NCI-H2029 treated with DMSO at 0.1 percent for 48 hours (cell line): ENCODE measurements around the gene TMEM18.

Source experiments
- DNase-seq: peaks from one replicate; lab custom pipeline; 2025; lab: John Stamatoyannopoulos, UW

TMEM18 gene

GRCh38 chr2:634041-634440, 43.2 kb downstream of the TMEM18 start:
- no peak for DNase-seq

- DNase-seq = no peak
Measured at GRCh38 chr2:633371-633770, 43.8 kb downstream of the TMEM18 start.

GRCh38 chr2:632471-632870, 44.7 kb downstream of the TMEM18 start:
- no peak for DNase-seq

GRCh38 chr2:631741-632140, 45.5 kb downstream of the TMEM18 start:
- DNase-seq = no peak

- DNase-seq = no peak
Measured at GRCh38 chr2:630451-631320, 46.5 kb downstream of the TMEM18 start.

GRCh38 chr2:629961-630360, 47.2 kb downstream of the TMEM18 start:
- DNase-seq = no peak

- DNase-seq = no peak
Measured at GRCh38 chr2:628651-629050, 48.6 kb downstream of the TMEM18 start.

- DNase-seq = no peak
Measured at GRCh38 chr2:627926-628560, 49.2 kb downstream of the TMEM18 start.

GRCh38 chr2:627340-627709, 49.9 kb downstream of the TMEM18 start:
- DNase-seq = no peak

GRCh38 chr2:626491-627339, 50.5 kb downstream of the TMEM18 start:
- DNase-seq = no peak

GRCh38 chr2:625415-626333, 51.5 kb downstream of the TMEM18 start:
- no peak for DNase-seq

GRCh38 chr2:624551-625347, 52.5 kb downstream of the TMEM18 start:
- DNase-seq = no peak

GRCh38 chr2:624096-624495, 53.1 kb downstream of the TMEM18 start:
- no peak for DNase-seq

- no peak for DNase-seq
Measured at GRCh38 chr2:623130-623922, 53.9 kb downstream of the TMEM18 start.

- no peak for DNase-seq
Measured at GRCh38 chr2:622357-622756, 54.8 kb downstream of the TMEM18 start.

- no peak for DNase-seq
Measured at GRCh38 chr2:621303-622099, 55.7 kb downstream of the TMEM18 start.

GRCh38 chr2:620471-621302, 56.5 kb downstream of the TMEM18 start:
- DNase-seq = no peak

GRCh38 chr2:620004-620403, 57.2 kb downstream of the TMEM18 start:
- DNase-seq = no peak
